GM12878 (cell line): ENCODE measurements around the gene LSM5. TPM values are rescaled to one million over a fixed set of nuclear protein-coding genes. Genes with fewer than 3 reads are reported as not detected.

ENCODE experiments used
- ASH2L ChIP-seq: fragments of 300-600, 200-600 bp; sonication (generic); IDR thresholded peaks from 2 replicates; pipeline ENCODE4 v1.6.1; 2017; ENCODE audit warnings: low read depth, mild to moderate bottlenecking, borderline replicate concordance
- DPF2 ChIP-seq: fragments of 450-650 bp; IDR thresholded peaks from 2 replicates; pipeline ENCODE4 v1.6.1; 2017; ENCODE audit warnings: mild to moderate bottlenecking
- EP300 ChIP-seq, 2 experiments: fragments of 150-350 bp in 1 of 2; IDR thresholded peaks; 2 replicates each; pipeline ENCODE4 v1.6.1; 2011 to 2012; ENCODE audit warnings: low read depth in 2 of 2, low read length in 2 of 2, borderline replicate concordance in 1 of 2, improper control_type of control experiment in 1 of 2, inconsistent platforms in 1 of 2; ENCODE audit not compliant: control insufficient read depth in 1 of 2
- FOXK2 ChIP-seq: fragments of 450-650 bp; IDR thresholded peaks from 2 replicates; pipeline ENCODE4 v1.6.1; 2017; ENCODE audit warnings: mild to moderate bottlenecking, moderate library complexity
- IKZF1 ChIP-seq: fragments of 450-650 bp; conservative IDR thresholded peaks from 2 replicates; pipeline ENCODE4 v1.6.1; 2017; ENCODE audit warnings: antibody characterized with exemption, mild to moderate bottlenecking
- KAT2A ChIP-seq: conservative IDR thresholded peaks from 2 replicates; pipeline ENCODE4 v1.6.1; 2011; ENCODE audit warnings: low read depth, low read length; ENCODE audit not compliant: control insufficient read depth
- KLF5 ChIP-seq: fragments of 450-650 bp; IDR thresholded peaks from 2 replicates; pipeline ENCODE4 v1.6.1; 2014; ENCODE audit warnings: mild to moderate bottlenecking; ENCODE audit not compliant: partially characterized antibody
- MEF2A ChIP-seq: IDR thresholded peaks from 2 replicates; pipeline ENCODE4 v1.6.1; 2011; ENCODE audit warnings: low read depth, mild to moderate bottlenecking, low read length, moderate library complexity; ENCODE audit not compliant: insufficient read depth
- MEF2B ChIP-seq: fragments of 450-650 bp; IDR thresholded peaks from 2 replicates; pipeline ENCODE4 v1.6.1; 2018; ENCODE audit warnings: mild to moderate bottlenecking, moderate library complexity; ENCODE audit not compliant: partially characterized antibody, poor library complexity, severe bottlenecking
- MLLT1 ChIP-seq: fragments of 450-650 bp; IDR thresholded peaks from 2 replicates; pipeline ENCODE4 v1.6.1; 2016; ENCODE audit warnings: mild to moderate bottlenecking
- RAD21 ChIP-seq: IDR thresholded peaks from 2 replicates; pipeline ENCODE4 v1.6.1; 2011; ENCODE audit warnings: mild to moderate bottlenecking, low read depth, low read length, moderate library complexity; ENCODE audit not compliant: insufficient read depth
- REST ChIP-seq: IDR thresholded peaks from 2 replicates; pipeline ENCODE4 v1.6.1; 2012; ENCODE audit warnings: mild to moderate bottlenecking, low read depth, low read length
- SMAD1 ChIP-seq: fragments of 450-650 bp; IDR thresholded peaks from 2 replicates; pipeline ENCODE4 v1.6.1; 2018; ENCODE audit warnings: mild to moderate bottlenecking, low read depth; ENCODE audit not compliant: partially characterized antibody
- SMARCA5 ChIP-seq: fragments of 450-650 bp; IDR thresholded peaks from 2 replicates; pipeline ENCODE4 v1.6.1; 2017; ENCODE audit warnings: mild to moderate bottlenecking
- SP1 ChIP-seq: IDR thresholded peaks from one replicate; pipeline ENCODE4 v1.6.1; 2011; ENCODE audit warnings: low read depth, low read length
- SPI1 ChIP-seq: IDR thresholded peaks from 2 replicates; pipeline ENCODE4 v1.6.1; 2011; ENCODE audit warnings: low read depth, mild to moderate bottlenecking, low read length, moderate library complexity, borderline replicate concordance; ENCODE audit not compliant: insufficient read depth
- SREBF1 ChIP-seq: IDR thresholded peaks from 2 replicates; pipeline ENCODE4 v1.6.1; 2012; ENCODE audit warnings: mild to moderate bottlenecking, low read length
- SRF ChIP-seq, 2 experiments: IDR thresholded peaks; 2 replicates each; pipeline ENCODE4 v1.6.1; 2011; ENCODE audit warnings: low read depth in 2 of 2, low read length in 2 of 2, mild to moderate bottlenecking in 1 of 2, moderate library complexity in 1 of 2
- SUPT20H ChIP-seq: IDR thresholded peaks from 2 replicates; pipeline ENCODE4 v1.6.1; 2011; ENCODE audit warnings: low read depth, mild to moderate bottlenecking, low read length, moderate library complexity, borderline replicate concordance; ENCODE audit not compliant: control insufficient read depth
- TAF1 ChIP-seq: IDR thresholded peaks from 2 replicates; pipeline ENCODE4 v1.6.1; 2011; ENCODE audit warnings: mild to moderate bottlenecking, low read depth, low read length, borderline replicate concordance
- TBL1XR1 ChIP-seq: IDR thresholded peaks from 2 replicates; pipeline ENCODE4 v1.6.1; 2012; ENCODE audit warnings: low read depth, low read length, improper control_type of control experiment
- ZNF384 ChIP-seq: IDR thresholded peaks from 2 replicates; pipeline ENCODE4 v1.6.1; 2012; ENCODE audit warnings: low read depth, mild to moderate bottlenecking, low read length, improper control_type of control experiment, borderline replicate concordance
- polyA plus RNA-seq, 11 experiments: library from polyadenylated mRNA; depleted of rRNA in 4 of 11; unstranded in 6 of 11; stranded (reverse) in 5 of 11; fragments of >200 nt; fragmentation: Nextera tagmentation in 4 of 11; fragmentation: Illumina TruSeq in 1 of 11; extraction: Ambion mirVana in 4 of 11; extraction: Trizol in 1 of 11; gene quantifications; 1 replicate in 1 of 11; 2 replicates in 10 of 11; pipeline versions ENCODE4 v1.2.1 to v1.2.3, GENCODE V29; 2011 to 2016; ENCODE audit warnings: inconsistent platforms in 2 of 11, missing spikeins in 2 of 11, low read depth in 1 of 11
- total RNA-seq, 4 experiments: library from RNA; depleted of rRNA in 3 of 4; stranded (reverse); fragments of >200 nt in 3 of 4; fragmentation: Illumina TruSeq in 1 of 4; extraction: Trizol in 1 of 4; gene quantifications; 2 replicates each; pipeline versions ENCODE4 v1.2.1 to v1.2.3, GENCODE V29; 2013 to 2021
- TF ChIP-seq, protein P1 (sequence below): fragments of 450-650 bp; IDR thresholded peaks from 2 replicates; pipeline ENCODE4 v1.6.1; 2018; ENCODE audit warnings: borderline replicate concordance, mild to moderate bottlenecking; ENCODE audit not compliant: partially characterized antibody

LSM5 gene
- total and polyA plus RNA-seq, 10 of the 15 experiments (the other 5 are each of a cell fraction or from before 2014, with no cell fraction given), result 29.4 to 538 (median 145) TPM

- TF ChIP-seq REST, result no peak
- TF ChIP-seq MEF2A, result no peak
- TF ChIP-seq ASH2L, result peak; percentile 78; the same call in 1 of the 2 replicates
- TF ChIP-seq SUPT20H, result no peak
- no peak for TF ChIP-seq TBL1XR1
- no peak for TF ChIP-seq SREBF1
- TF ChIP-seq ZNF384, result peak; percentile 16; the same call in 1 of the 2 replicates
- peak; percentile 77 for TF ChIP-seq KLF5
- peak; percentile 89 for TF ChIP-seq SPI1
- TF ChIP-seq EP300 (IDR thresholded peaks at IDR 0.05; ENCODE audit: borderline replicate concordance in 1 of 2, control insufficient read depth in 1 of 2, low read depth in 2 of 2, low read length in 2 of 2), result no peak; a peak in 1 of 4 replicates
- TF ChIP-seq, protein P1, sequence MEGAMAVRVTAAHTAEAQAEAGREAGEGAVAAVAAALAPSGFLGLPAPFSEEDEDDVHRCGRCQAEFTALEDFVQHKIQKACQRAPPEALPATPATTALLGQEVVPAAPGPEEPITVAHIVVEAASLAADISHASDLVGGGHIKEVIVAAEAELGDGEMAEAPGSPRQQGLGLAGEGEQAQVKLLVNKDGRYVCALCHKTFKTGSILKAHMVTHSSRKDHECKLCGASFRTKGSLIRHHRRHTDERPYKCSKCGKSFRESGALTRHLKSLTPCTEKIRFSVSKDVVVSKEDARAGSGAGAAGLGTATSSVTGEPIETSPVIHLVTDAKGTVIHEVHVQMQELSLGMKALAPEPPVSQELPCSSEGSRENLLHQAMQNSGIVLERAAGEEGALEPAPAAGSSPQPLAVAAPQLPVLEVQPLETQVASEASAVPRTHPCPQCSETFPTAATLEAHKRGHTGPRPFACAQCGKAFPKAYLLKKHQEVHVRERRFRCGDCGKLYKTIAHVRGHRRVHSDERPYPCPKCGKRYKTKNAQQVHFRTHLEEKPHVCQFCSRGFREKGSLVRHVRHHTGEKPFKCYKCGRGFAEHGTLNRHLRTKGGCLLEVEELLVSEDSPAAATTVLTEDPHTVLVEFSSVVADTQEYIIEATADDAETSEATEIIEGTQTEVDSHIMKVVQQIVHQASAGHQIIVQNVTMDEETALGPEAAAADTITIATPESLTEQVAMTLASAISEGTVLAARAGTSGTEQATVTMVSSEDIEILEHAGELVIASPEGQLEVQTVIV, result peak; percentile 86
- TF ChIP-seq SP1, result peak; percentile 77
- TF ChIP-seq RAD21, result no peak
- TF ChIP-seq SRF (IDR thresholded peaks at IDR 0.05; ENCODE audit: low read depth in 2 of 2, low read length in 2 of 2), result peak; percentile 81 to 98
- TF ChIP-seq SMAD1, result no peak
- TF ChIP-seq SMARCA5, result no peak
- TF ChIP-seq MEF2B, result no peak
- TF ChIP-seq DPF2, result peak; percentile 65; the same call in 1 of the 2 replicates
- TF ChIP-seq KAT2A, result no peak
- peak; percentile 85 for TF ChIP-seq IKZF1
- TF ChIP-seq FOXK2, result no peak
- TF ChIP-seq TAF1, result peak; percentile 88
- TF ChIP-seq MLLT1, result peak; percentile 100
Observed at GRCh38 chr7:32490127-32490796, at the start of gene LSM5 (continued).
